IPS DF 19.7 (cell line): ENCODE data around the gene AGMAT.

Experiments
- DNase-seq: peaks from one replicate; pipeline ENCODE4 v3.0.0-alpha.2; 2013; ENCODE audit warnings: low read depth, low spot score

Gene AGMAT

DNA sequence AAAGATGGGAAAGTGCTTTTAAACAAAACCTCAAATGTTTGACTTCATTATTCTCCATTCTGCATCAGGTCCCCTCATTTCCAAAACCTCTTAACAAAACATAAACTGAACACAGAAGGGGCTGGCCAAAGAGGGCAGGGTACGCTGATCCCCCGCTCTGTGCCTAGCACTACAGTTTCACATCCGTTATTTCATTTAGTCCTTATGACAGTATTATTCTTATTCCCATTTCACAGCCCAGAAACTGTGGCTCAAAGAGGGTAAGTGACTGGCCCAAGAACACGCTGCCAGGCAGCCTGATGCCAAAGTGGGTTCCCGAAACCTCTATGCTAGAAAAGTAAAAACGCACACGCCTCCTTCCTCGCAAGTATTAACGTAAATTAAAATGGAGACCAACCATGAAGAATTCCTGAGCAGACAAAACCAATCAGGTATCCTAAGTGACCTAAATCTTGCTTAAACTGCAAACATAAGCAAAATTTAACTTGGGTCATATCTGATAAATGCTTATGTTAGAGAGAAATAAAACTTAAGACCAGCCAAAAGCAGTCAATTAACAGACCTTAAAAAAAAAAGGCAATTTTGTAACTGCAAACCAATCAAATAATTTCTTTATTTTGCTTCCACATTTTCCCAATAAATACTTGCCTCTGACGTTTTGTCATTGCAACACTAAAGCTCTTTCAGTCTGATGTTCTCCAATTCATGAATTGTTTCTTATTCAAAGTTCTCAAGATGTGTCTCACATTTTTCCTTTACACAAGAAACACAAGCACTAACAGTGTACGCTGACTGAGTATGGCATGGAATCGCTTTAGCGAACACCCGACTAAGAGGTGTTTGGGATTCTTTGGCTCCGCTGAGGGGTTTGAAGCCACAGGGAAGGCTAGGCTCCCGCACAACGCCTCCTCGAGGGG, 61.5 kb downstream of the AGMAT start:
- DNase-seq = no peak

DNA sequence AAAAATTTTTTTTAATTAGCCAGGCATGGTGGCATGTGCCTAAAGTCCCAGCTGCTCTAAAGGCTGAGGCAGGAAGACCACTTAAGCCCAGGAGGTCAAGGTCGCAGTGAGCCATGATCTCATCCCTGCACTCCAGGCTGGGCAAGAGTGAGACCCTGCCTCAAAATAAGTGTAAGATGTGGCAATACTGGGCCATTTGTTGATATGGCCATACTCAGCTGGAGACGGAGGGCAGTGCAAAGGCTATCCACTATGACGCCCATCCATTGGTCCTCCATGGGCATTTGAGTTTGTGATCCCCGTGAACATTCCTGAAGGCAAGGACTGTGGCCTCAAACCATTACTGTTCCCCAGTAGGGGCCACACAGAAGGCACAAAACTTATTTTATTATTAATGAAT, 62.3 kb downstream of the AGMAT start:
- DNase-seq = no peak
